GM23338 (cell line): Measurements from ENCODE around the gene TOR2A. TPM values are rescaled to one million over a fixed set of nuclear protein-coding genes. Genes with fewer than 3 reads are reported as not detected.

Experiments
- ATAC-seq: fragments of 200-7000 bp; cut with Tn5 transposase; 3 replicates; pipeline ENCODE4 v1.9.1; 2020
- DNase-seq: peaks from one replicate; pipeline ENCODE4 v3.0.0-alpha.2; 2015; ENCODE audit warnings: low spot score
- H2AFZ ChIP-seq: fragments of 200-600 bp; sonication (generic); 2 replicates; pipeline ENCODE4 v1.8.0; 2016; ENCODE audit warnings: antibody characterized with exemption, mild to moderate bottlenecking, moderate library complexity
- H3F3A ChIP-seq: fragments of 200-600 bp; sonication (generic); replicated peaks from 2 replicates; pipeline ENCODE4 v1.8.0; 2017; ENCODE audit warnings: antibody characterized with exemption, mixed run types, low read depth
- H3K27ac ChIP-seq: fragments of 200-600 bp; sonication (generic); 2 replicates; pipeline ENCODE4 v1.6.1; 2016; ENCODE audit warnings: low read depth
- H3K27me3 ChIP-seq: fragments of 200-600 bp; sonication (generic); 2 replicates; pipeline ENCODE4 v1.8.0; 2016; ENCODE audit warnings: mild to moderate bottlenecking, mixed run types, moderate library complexity; ENCODE audit not compliant: insufficient read depth
- H3K36me3 ChIP-seq: fragments of 200-600 bp; sonication (generic); 2 replicates; pipeline ENCODE4 v1.8.0; 2016; ENCODE audit warnings: mild to moderate bottlenecking; ENCODE audit not compliant: insufficient read depth
- H3K4me1 ChIP-seq: fragments of 200-600 bp; sonication (generic); 2 replicates; pipeline ENCODE4 v1.8.0; 2016; ENCODE audit warnings: mild to moderate bottlenecking, moderate library complexity; ENCODE audit not compliant: insufficient read depth
- H3K4me2 ChIP-seq: fragments of 200-600 bp; sonication (generic); 2 replicates; pipeline ENCODE4 v1.7.1; 2017; ENCODE audit warnings: mixed run types
- H3K4me3 ChIP-seq: fragments of 200-600 bp; sonication (generic); 2 replicates; pipeline ENCODE4 v1.6.1; 2016; ENCODE audit warnings: mixed run types
- H3K79me2 ChIP-seq: fragments of 200-600 bp; sonication (generic); replicated peaks from 2 replicates; pipeline ENCODE4 v1.8.0; 2017; ENCODE audit warnings: mild to moderate bottlenecking; ENCODE audit not compliant: insufficient read depth
- H3K9me2 ChIP-seq: fragments of 200-600 bp; sonication (generic); 2 replicates; pipeline ENCODE4 v1.8.0; 2017; ENCODE audit not compliant: insufficient read depth
- H4K20me1 ChIP-seq: fragments of 200-600 bp; sonication (generic); replicated peaks from 2 replicates; pipeline ENCODE4 v1.8.0; 2017; ENCODE audit warnings: mild to moderate bottlenecking; ENCODE audit not compliant: insufficient read depth
- H3K27ac Mint-ChIP-seq: 2 replicates; pipeline ENCODE4 v1.8.0; 2020; ENCODE audit warnings: inconsistent platforms, mild to moderate bottlenecking, moderate library complexity, mixed read lengths
- H3K27me3 Mint-ChIP-seq: 3 replicates; pipeline ENCODE4 v1.8.0; 2022; ENCODE audit warnings: low read depth, mild to moderate bottlenecking, moderate library complexity, mixed read lengths, inconsistent platforms; ENCODE audit not compliant: insufficient read depth, poor library complexity
- H3K36me3 Mint-ChIP-seq: 3 replicates; pipeline ENCODE4 v1.8.0; 2021; ENCODE audit warnings: low read depth, mild to moderate bottlenecking, inconsistent platforms, moderate library complexity, mixed read lengths
- H3K4me1 Mint-ChIP-seq: 3 replicates; pipeline ENCODE4 v1.8.0; 2020; ENCODE audit warnings: mild to moderate bottlenecking, inconsistent platforms, mixed read lengths
- H3K4me3 Mint-ChIP-seq: 3 replicates; pipeline ENCODE4 v1.8.0; 2021; ENCODE audit warnings: moderate library complexity, mild to moderate bottlenecking, inconsistent platforms, mixed read lengths
- H3K9me3 Mint-ChIP-seq: 3 replicates; pipeline ENCODE4 v1.8.0; 2020; ENCODE audit warnings: moderate library complexity, mild to moderate bottlenecking, inconsistent platforms, mixed read lengths
- CREB1 ChIP-seq: fragments of 250-450 bp; sonication (Bioruptor Pico); IDR thresholded peaks from 2 replicates; pipeline ENCODE4 v1.5.0; 2020; ENCODE audit warnings: low read depth, mild to moderate bottlenecking, moderate library complexity
- CTCF ChIP-seq, 2 experiments: fragments of 200-600 bp in 1 of 2; sonication (generic) in 1 of 2; conservative IDR thresholded peaks; 2 replicates each; pipeline versions ENCODE4 v1.5.1 to v1.6.1; 2016 to 2017; ENCODE audit warnings: antibody characterized with exemption in 2 of 2, low read depth in 2 of 2, mild to moderate bottlenecking in 2 of 2, moderate library complexity in 1 of 2
- ETS1 ChIP-seq: IDR thresholded peaks from 2 replicates; pipeline ENCODE4 v1.6.1; 2016; ENCODE audit warnings: antibody characterized with exemption
- EZH2 ChIP-seq: fragments of 200-600 bp; sonication (generic); IDR thresholded peaks from one replicate; pipeline ENCODE4 v1.8.0; 2017; ENCODE audit warnings: antibody characterized with exemption, mild to moderate bottlenecking, low read depth; ENCODE audit not compliant: unreplicated experiment
- JUNB ChIP-seq: IDR thresholded peaks from one replicate; pipeline ENCODE4 v1.6.1; 2016; ENCODE audit warnings: antibody characterized with exemption; ENCODE audit not compliant: unreplicated experiment
- POLR2AphosphoS5 ChIP-seq: IDR thresholded peaks from 2 replicates; pipeline ENCODE4 v1.6.1; 2016; ENCODE audit warnings: antibody characterized with exemption, low read depth
- REST ChIP-seq: IDR thresholded peaks from one replicate; pipeline ENCODE4 v1.6.1; 2018; ENCODE audit warnings: antibody characterized with exemption; ENCODE audit not compliant: unreplicated experiment
- STAT1 ChIP-seq: IDR thresholded peaks from one replicate; pipeline ENCODE4 v1.6.1; 2016; ENCODE audit warnings: antibody characterized with exemption; ENCODE audit not compliant: unreplicated experiment
- polyA plus RNA-seq: library from polyadenylated mRNA; unstranded; fragments of >200 nt; fragmentation: Nextera tagmentation; extraction: Ambion mirVana; gene quantifications from 2 replicates; pipeline ENCODE4 v1.2.1, GENCODE V29; 2016
- total RNA-seq: library from RNA; depleted of rRNA; stranded (reverse); fragments of >200 nt; shearing (Covaris generic); gene quantifications from 2 replicates; pipeline ENCODE4 v1.2.3, GENCODE V29; 2014

The TOR2A gene
- total and polyA plus RNA-seq, 2 experiments from 2014 or later: 14.4 to 23.5 TPM

GRCh38 chr9:127742435-127743088 lies 7.5 kb upstream of the TOR2A start:
- H4K20me1 ChIP-seq: no peaks in the 10 kb centered on the region; the same call in 1 of the 2 replicates
- ATAC-seq (peak; percentile 84), DNase-seq (peak; percentile 97)
- H3K4me3 ChIP-seq: peak overlapping the region; percentile 80
- H3K27me3 ChIP-seq: no peaks in the 10 kb centered on the region
- Mint-ChIP-seq H3K4me1 (peaks cover 6% of the 10 kb centered on the region; the same call in 2 of the 3 replicates), H3K27ac (peak overlapping the region; percentile 80), H3K36me3 (no peaks in the 10 kb centered on the region), H3K27me3 (peaks cover 5% of the 10 kb centered on the region), H3K4me3 (peak overlapping the region; percentile 85), H3K9me3 (no peaks in the 10 kb centered on the region)
- 0 out of 2 replicates have a peak, but pooled peaks cover 6% of the 10 kb centered on the region for H3F3A ChIP-seq
- H3K4me2 ChIP-seq: peak overlapping the region; percentile 95
- no peaks in the 10 kb centered on the region for H3K9me2 ChIP-seq
- no peaks in the 10 kb centered on the region for H3K79me2 ChIP-seq
- H3K36me3 ChIP-seq: no peaks in the 10 kb centered on the region
- H3K27ac ChIP-seq: peak overlapping the region; percentile 90
- H3K4me1 ChIP-seq: no peaks in the 10 kb centered on the region; the same call in 1 of the 2 replicates
- peak overlapping the region; percentile 85; the same call in 1 of the 2 replicates for H2AFZ ChIP-seq
- TF ChIP-seq JUNB (no peak), POLR2AphosphoS5 (no peak), STAT1 (no peak), CTCF (conservative IDR thresholded peaks at IDR 0.05; ENCODE audit: low read depth in 2 of 2) (peak in 1 of 2 experiments; percentile 32; a peak in 1 of 4 replicates), CREB1 (CRISPR knock-in tag) (no peak), REST (no peak), ETS1 (no peak), EZH2 (no peak)
